GM23338 (cell line): ENCODE data around the gene THTPA. TPM values are rescaled to one million over a fixed set of nuclear protein-coding genes. Genes with fewer than 3 reads are reported as not detected.
A peak's percentile ranks its signal among the peaks of the same experiment; 100 is the strongest.

Experiments used
- ATAC-seq: fragments of 200-7000 bp; cut with Tn5 transposase; 3 replicates; pipeline ENCODE4 v1.9.1; 2020
- DNase-seq: peaks from one replicate; pipeline ENCODE4 v3.0.0-alpha.2; 2015; ENCODE audit warnings: low spot score
- H2AFZ ChIP-seq: fragments of 200-600 bp; sonication (generic); 2 replicates; pipeline ENCODE4 v1.8.0; 2016; ENCODE audit warnings: antibody characterized with exemption, mild to moderate bottlenecking, moderate library complexity
- H3F3A ChIP-seq: fragments of 200-600 bp; sonication (generic); replicated peaks from 2 replicates; pipeline ENCODE4 v1.8.0; 2017; ENCODE audit warnings: antibody characterized with exemption, mixed run types, low read depth
- H3K27ac ChIP-seq: fragments of 200-600 bp; sonication (generic); 2 replicates; pipeline ENCODE4 v1.6.1; 2016; ENCODE audit warnings: low read depth
- H3K27me3 ChIP-seq: fragments of 200-600 bp; sonication (generic); 2 replicates; pipeline ENCODE4 v1.8.0; 2016; ENCODE audit warnings: mild to moderate bottlenecking, mixed run types, moderate library complexity; ENCODE audit not compliant: insufficient read depth
- H3K36me3 ChIP-seq: fragments of 200-600 bp; sonication (generic); 2 replicates; pipeline ENCODE4 v1.8.0; 2016; ENCODE audit warnings: mild to moderate bottlenecking; ENCODE audit not compliant: insufficient read depth
- H3K4me1 ChIP-seq: fragments of 200-600 bp; sonication (generic); 2 replicates; pipeline ENCODE4 v1.8.0; 2016; ENCODE audit warnings: mild to moderate bottlenecking, moderate library complexity; ENCODE audit not compliant: insufficient read depth
- H3K4me2 ChIP-seq: fragments of 200-600 bp; sonication (generic); 2 replicates; pipeline ENCODE4 v1.7.1; 2017; ENCODE audit warnings: mixed run types
- H3K4me3 ChIP-seq: fragments of 200-600 bp; sonication (generic); 2 replicates; pipeline ENCODE4 v1.6.1; 2016; ENCODE audit warnings: mixed run types
- H3K79me2 ChIP-seq: fragments of 200-600 bp; sonication (generic); replicated peaks from 2 replicates; pipeline ENCODE4 v1.8.0; 2017; ENCODE audit warnings: mild to moderate bottlenecking; ENCODE audit not compliant: insufficient read depth
- H3K9me2 ChIP-seq: fragments of 200-600 bp; sonication (generic); 2 replicates; pipeline ENCODE4 v1.8.0; 2017; ENCODE audit not compliant: insufficient read depth
- H4K20me1 ChIP-seq: fragments of 200-600 bp; sonication (generic); replicated peaks from 2 replicates; pipeline ENCODE4 v1.8.0; 2017; ENCODE audit warnings: mild to moderate bottlenecking; ENCODE audit not compliant: insufficient read depth
- H3K27ac Mint-ChIP-seq: 2 replicates; pipeline ENCODE4 v1.8.0; 2020; ENCODE audit warnings: inconsistent platforms, mild to moderate bottlenecking, moderate library complexity, mixed read lengths
- H3K27me3 Mint-ChIP-seq: 3 replicates; pipeline ENCODE4 v1.8.0; 2022; ENCODE audit warnings: low read depth, mild to moderate bottlenecking, moderate library complexity, mixed read lengths, inconsistent platforms; ENCODE audit not compliant: insufficient read depth, poor library complexity
- H3K36me3 Mint-ChIP-seq: 3 replicates; pipeline ENCODE4 v1.8.0; 2021; ENCODE audit warnings: low read depth, mild to moderate bottlenecking, inconsistent platforms, moderate library complexity, mixed read lengths
- H3K4me1 Mint-ChIP-seq: 3 replicates; pipeline ENCODE4 v1.8.0; 2020; ENCODE audit warnings: mild to moderate bottlenecking, inconsistent platforms, mixed read lengths
- H3K4me3 Mint-ChIP-seq: 3 replicates; pipeline ENCODE4 v1.8.0; 2021; ENCODE audit warnings: moderate library complexity, mild to moderate bottlenecking, inconsistent platforms, mixed read lengths
- H3K9me3 Mint-ChIP-seq: 3 replicates; pipeline ENCODE4 v1.8.0; 2020; ENCODE audit warnings: moderate library complexity, mild to moderate bottlenecking, inconsistent platforms, mixed read lengths
- CREB1 ChIP-seq: fragments of 250-450 bp; sonication (Bioruptor Pico); IDR thresholded peaks from 2 replicates; pipeline ENCODE4 v1.5.0; 2020; ENCODE audit warnings: low read depth, mild to moderate bottlenecking, moderate library complexity
- ETS1 ChIP-seq: IDR thresholded peaks from 2 replicates; pipeline ENCODE4 v1.6.1; 2016; ENCODE audit warnings: antibody characterized with exemption
- EZH2 ChIP-seq: fragments of 200-600 bp; sonication (generic); IDR thresholded peaks from one replicate; pipeline ENCODE4 v1.8.0; 2017; ENCODE audit warnings: antibody characterized with exemption, mild to moderate bottlenecking, low read depth; ENCODE audit not compliant: unreplicated experiment
- JUNB ChIP-seq: IDR thresholded peaks from one replicate; pipeline ENCODE4 v1.6.1; 2016; ENCODE audit warnings: antibody characterized with exemption; ENCODE audit not compliant: unreplicated experiment
- REST ChIP-seq: IDR thresholded peaks from one replicate; pipeline ENCODE4 v1.6.1; 2018; ENCODE audit warnings: antibody characterized with exemption; ENCODE audit not compliant: unreplicated experiment
- ZNF114 ChIP-seq: fragments of 250-450 bp; sonication (Bioruptor Pico); IDR thresholded peaks from 2 replicates; pipeline ENCODE4 v1.5.0; 2020; ENCODE audit warnings: mild to moderate bottlenecking, moderate library complexity
- ZNF331 ChIP-seq: fragments of 250-450 bp; sonication (Bioruptor Pico); IDR thresholded peaks from 2 replicates; pipeline ENCODE4 v1.5.0; 2020; ENCODE audit warnings: low read depth, mild to moderate bottlenecking, moderate library complexity
- polyA plus RNA-seq: library from polyadenylated mRNA; unstranded; fragments of >200 nt; fragmentation: Nextera tagmentation; extraction: Ambion mirVana; gene quantifications from 2 replicates; pipeline ENCODE4 v1.2.1, GENCODE V29; 2016
- total RNA-seq: library from RNA; depleted of rRNA; stranded (reverse); fragments of >200 nt; shearing (Covaris generic); gene quantifications from 2 replicates; pipeline ENCODE4 v1.2.3, GENCODE V29; 2014
- TF ChIP-seq, protein P1 (sequence below), 2 experiments: fragments of 200-600 bp in 1 of 2; sonication (generic) in 1 of 2; conservative IDR thresholded peaks; 2 replicates each; pipeline versions ENCODE4 v1.5.1 to v1.6.1; 2016 to 2017; ENCODE audit warnings: antibody characterized with exemption in 2 of 2, low read depth in 2 of 2, mild to moderate bottlenecking in 2 of 2, moderate library complexity in 1 of 2

Gene THTPA
- total and polyA plus RNA-seq, 2 experiments from 2014 or later, result 8.6 to 21.3 TPM

DNA sequence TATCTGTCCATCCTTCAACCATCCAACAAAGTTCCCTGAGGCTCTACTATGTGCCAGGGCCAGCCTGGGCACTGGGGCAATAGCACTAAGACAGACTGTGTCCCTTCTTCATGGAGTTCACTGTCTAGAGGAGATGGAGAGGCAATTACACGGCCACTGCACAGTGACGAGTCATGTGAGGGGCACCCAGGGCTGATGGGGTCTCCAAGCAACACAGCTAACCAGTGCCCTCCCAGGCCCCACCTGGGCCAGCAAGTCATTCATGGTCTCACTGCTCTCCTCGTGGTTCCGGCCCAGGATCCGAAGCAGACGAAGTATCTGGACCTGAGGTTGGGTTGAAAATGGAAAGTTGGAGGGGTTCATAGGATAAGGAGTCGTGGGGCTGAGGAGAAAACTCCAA lies 8.8 kb downstream of the THTPA start:
- Histone ChIP-seq H3F3A (peaks cover 15% of the 10 kb centered on the region), H3K27me3 (no peaks in the 10 kb centered on the region), H3K79me2 (no peaks in the 10 kb centered on the region), H3K27ac (no peak overlapping the region), H3K36me3 (no peaks in the 10 kb centered on the region), H3K4me2 (no peak overlapping the region), H2AFZ (no peak overlapping the region), H3K4me1 (peaks cover 31% of the 10 kb centered on the region), H3K9me2 (no peaks in the 10 kb centered on the region), H3K4me3 (no peak overlapping the region), H4K20me1 (no peaks in the 10 kb centered on the region)
- Mint-ChIP-seq H3K4me3 (0 out of 3 replicates have a peak overlapping the region, but pooled peaks have one; percentile 4), H3K27me3 (peaks cover 40% of the 10 kb centered on the region), H3K9me3 (peaks cover 4% of the 10 kb centered on the region; the same call in 1 of the 3 replicates), H3K4me1 (peaks cover 34% of the 10 kb centered on the region), H3K27ac (no peak overlapping the region), H3K36me3 (peaks cover 39% of the 10 kb centered on the region)
- TF ChIP-seq CREB1 (no peak), JUNB (no peak)
- TF ChIP-seq, protein P1, sequence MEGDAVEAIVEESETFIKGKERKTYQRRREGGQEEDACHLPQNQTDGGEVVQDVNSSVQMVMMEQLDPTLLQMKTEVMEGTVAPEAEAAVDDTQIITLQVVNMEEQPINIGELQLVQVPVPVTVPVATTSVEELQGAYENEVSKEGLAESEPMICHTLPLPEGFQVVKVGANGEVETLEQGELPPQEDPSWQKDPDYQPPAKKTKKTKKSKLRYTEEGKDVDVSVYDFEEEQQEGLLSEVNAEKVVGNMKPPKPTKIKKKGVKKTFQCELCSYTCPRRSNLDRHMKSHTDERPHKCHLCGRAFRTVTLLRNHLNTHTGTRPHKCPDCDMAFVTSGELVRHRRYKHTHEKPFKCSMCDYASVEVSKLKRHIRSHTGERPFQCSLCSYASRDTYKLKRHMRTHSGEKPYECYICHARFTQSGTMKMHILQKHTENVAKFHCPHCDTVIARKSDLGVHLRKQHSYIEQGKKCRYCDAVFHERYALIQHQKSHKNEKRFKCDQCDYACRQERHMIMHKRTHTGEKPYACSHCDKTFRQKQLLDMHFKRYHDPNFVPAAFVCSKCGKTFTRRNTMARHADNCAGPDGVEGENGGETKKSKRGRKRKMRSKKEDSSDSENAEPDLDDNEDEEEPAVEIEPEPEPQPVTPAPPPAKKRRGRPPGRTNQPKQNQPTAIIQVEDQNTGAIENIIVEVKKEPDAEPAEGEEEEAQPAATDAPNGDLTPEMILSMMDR (conservative IDR thresholded peaks at IDR 0.05; ENCODE audit: low read depth in 2 of 2), result no peak
- ATAC-seq (no peak), DNase-seq (no peak)

GRCh38 chr14:23565626-23566025 lies 9.6 kb downstream of the THTPA start:
- H3K27me3 Mint-ChIP-seq, result peaks cover 44% of the 10 kb centered on the region
- H2AFZ ChIP-seq, result no peak overlapping the region
- H3K9me3 Mint-ChIP-seq, result peaks cover 4% of the 10 kb centered on the region; the same call in 1 of the 3 replicates
- no peaks in the 10 kb centered on the region for H3K27me3 ChIP-seq
- TF ChIP-seq JUNB (no peak), EZH2 (no peak)
- H3F3A ChIP-seq, result peaks cover 15% of the 10 kb centered on the region
- no peak overlapping the region for H3K4me3 ChIP-seq
- no peak overlapping the region for H3K27ac ChIP-seq
- peaks cover 35% of the 10 kb centered on the region for H3K4me1 Mint-ChIP-seq
- ATAC-seq (no peak), DNase-seq (no peak)
- no peaks in the 10 kb centered on the region for H3K9me2 ChIP-seq
- H3K79me2 ChIP-seq, result no peaks in the 10 kb centered on the region
- H3K36me3 ChIP-seq, result no peaks in the 10 kb centered on the region
- no peaks in the 10 kb centered on the region for H4K20me1 ChIP-seq
- H3K4me2 ChIP-seq, result no peak overlapping the region
- peaks cover 31% of the 10 kb centered on the region for H3K4me1 ChIP-seq
- no peak overlapping the region for H3K27ac Mint-ChIP-seq
- peaks cover 36% of the 10 kb centered on the region for H3K36me3 Mint-ChIP-seq
- no peak overlapping the region for H3K4me3 Mint-ChIP-seq

DNA sequence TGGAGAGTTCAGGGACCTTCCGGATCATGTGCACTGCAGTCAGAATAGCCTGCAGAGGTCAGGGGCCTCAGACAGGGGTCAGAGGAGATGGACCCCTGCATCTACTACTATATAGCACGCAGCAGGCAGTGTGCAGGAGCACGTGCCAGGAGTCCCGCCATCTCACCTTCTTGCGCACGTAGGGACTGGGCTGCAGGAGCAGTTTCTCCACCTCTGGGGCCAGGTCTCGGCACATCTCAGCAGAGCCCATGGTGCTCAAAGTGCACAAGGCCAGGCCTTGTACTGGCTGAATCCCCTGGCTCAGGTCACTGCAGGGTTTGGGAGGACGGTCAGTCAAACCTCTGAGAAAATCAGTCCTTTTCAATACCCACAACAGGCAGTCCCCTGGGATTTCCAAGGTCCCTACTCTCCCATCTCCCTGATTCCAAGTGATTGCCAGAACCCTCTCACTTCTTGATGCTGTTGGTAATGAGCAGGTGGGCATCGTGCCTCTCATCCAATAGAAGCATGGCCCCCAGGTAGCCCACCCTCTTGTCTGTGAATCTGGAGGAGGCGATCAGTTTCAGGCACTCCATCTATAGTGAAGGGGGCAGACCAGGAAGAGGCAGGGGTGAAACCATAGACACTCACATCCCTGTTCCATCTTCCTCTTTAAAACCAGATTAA lies 10.2 kb downstream of the THTPA start:
- Histone ChIP-seq H3K79me2 (no peaks in the 10 kb centered on the region), H3K9me2 (no peaks in the 10 kb centered on the region), H3F3A (peaks cover 15% of the 10 kb centered on the region), H3K4me3 (peak overlapping the region; percentile 80), H3K27ac (no peak overlapping the region), H4K20me1 (no peaks in the 10 kb centered on the region), H2AFZ (no peak overlapping the region), H3K4me1 (peaks cover 31% of the 10 kb centered on the region), H3K36me3 (no peaks in the 10 kb centered on the region), H3K4me2 (peak overlapping the region; percentile 86), H3K27me3 (no peaks in the 10 kb centered on the region)
- Mint-ChIP-seq H3K27ac (no peak overlapping the region), H3K27me3 (peaks cover 44% of the 10 kb centered on the region), H3K36me3 (peaks cover 30% of the 10 kb centered on the region), H3K4me1 (peaks cover 33% of the 10 kb centered on the region), H3K9me3 (peaks cover 4% of the 10 kb centered on the region; the same call in 1 of the 3 replicates), H3K4me3 (peak overlapping the region; percentile 96)
- TF ChIP-seq ZNF331, result no peak
- no peak for TF ChIP-seq ZNF114
- no peak for TF ChIP-seq ETS1
- TF ChIP-seq, protein P1 (conservative IDR thresholded peaks at IDR 0.05; ENCODE audit: low read depth in 2 of 2), result no peak
- TF ChIP-seq REST, result no peak
- DNase-seq (no peak), ATAC-seq (no peak)
